NK-92 (cell line): ENCODE data around the gene TMEM182.

Experiments used
- DNase-seq: peaks from one replicate; lab custom pipeline; 2025; ENCODE audit not compliant: unreplicated experiment; lab: John Stamatoyannopoulos, UW

TMEM182 gene

DNA sequence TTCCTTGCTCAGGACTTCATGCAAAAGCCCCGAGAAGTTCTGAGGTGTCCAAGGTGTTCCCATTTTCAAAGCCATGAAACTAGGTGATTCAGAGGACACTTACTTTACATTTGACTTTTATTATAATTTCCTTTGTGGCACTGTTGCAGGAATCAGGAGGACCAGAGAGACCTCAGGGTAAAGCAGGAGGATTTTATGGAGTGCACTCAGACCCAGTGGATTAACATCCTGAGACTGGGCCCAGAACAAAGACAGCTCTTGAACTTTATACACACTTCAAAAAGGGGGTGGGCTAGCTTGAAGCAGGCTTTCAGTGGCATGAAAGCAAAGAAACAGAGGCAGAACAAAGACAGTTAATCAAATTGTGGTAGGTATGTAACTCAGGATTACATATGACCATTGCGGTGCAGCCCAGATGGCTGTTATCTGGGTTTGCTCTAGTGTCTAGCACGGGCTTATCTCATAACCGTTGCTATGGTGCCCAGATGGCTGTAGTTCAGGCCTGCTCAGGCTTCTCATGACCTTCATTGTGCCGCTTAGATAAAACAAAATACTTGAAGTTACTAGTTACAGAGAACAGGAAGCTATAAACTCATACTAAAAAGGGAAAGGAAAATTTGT lies 39.4 kb downstream of the TMEM182 start:
- no peak for DNase-seq

DNA sequence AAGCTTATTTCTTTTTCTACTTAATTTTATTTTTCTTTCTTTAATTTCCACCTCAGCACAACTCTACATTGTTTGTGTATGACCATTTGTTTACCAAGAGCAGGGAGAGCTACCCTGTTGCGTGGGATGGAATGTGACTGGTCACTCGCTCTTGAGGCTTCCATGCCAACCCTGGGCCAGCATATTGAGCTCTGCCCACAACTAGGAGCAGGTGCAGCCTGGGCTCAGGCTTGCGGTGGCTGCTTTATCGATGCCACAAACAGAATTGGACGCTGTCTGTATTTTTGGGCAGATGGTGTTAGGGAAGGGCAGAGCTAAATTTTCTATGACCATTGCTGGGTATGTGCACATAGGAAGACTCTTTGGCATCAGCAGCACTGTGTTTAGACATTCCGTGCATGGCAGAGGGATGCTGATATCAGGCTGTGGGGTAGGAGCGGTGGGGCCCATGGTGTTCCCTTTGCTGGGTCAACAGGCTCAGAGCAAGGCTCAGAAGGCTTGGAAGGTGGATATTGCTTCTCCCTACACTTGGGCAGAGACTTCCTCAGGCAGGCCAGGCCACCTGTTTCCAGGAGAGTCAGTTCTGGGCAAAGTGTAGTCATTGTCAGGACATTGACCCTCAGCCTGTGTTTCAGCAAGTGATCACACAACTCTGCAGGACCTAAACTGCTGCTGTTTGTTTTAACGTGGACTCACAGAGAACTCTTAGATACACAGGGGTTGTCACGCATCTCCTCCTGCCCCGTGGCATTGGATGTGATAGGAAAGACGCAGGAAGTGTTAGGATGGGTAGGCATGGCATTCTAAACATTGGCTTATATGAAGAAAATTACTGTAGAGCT lies 40.2 kb downstream of the TMEM182 start:
- no peak for DNase-seq

DNA sequence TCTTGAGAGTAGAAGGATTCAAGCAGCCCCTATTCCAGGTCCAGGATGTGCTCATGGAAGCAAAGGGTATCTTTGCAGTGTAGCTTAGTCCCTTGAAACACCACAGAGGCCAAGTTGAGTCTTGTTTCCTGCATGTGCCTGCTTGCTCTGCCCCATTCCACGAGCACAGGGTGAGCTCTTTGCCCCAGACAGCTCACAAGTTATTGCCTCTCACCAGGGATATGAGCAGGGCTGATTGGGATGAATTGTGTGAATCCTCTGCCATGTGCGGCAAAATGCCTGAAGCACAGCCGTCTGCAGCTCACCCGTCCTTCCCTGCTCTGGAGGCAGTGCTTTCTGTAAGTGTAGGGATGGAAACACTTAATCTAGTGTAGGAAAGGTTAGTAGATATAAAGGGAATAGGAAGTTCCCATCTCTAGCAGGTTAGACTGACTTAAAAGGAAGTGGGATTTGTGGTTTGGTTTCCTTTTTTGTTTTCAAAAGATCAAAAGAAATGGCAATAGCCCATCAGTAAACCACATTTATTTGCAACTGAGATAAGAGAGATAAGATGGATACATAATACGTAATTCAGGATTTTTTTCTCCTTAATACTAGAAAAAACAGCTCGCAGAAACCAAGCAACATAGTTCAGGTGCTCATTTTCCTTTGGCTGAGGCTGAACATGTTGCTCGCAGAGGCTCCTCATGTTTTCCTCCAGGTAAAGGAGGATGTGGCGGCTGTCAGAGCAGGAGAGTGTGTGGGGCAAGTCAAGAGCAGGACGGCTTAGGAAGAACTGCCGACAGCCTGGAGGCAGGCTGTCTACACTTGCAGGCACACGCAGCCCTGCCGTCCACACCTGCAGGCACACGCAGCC lies 41.4 kb downstream of the TMEM182 start:
- no peak for DNase-seq

DNA sequence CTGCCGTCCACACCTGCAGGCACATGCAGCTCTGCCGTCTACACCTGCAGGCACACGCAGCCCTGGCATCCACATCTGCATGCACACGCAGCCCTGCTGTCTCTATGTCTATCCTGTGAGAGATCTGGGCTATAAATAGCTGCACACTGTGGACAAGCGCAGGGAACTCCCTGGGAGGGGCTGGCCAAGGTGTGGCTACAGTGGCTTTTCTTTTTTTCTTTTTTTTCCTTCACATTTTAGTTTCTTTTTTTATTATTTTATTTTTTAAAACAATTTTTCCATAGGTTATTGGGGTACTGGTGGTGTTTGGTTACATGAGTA lies 42.0 kb downstream of the TMEM182 start:
- DNase-seq = no peak

DNA sequence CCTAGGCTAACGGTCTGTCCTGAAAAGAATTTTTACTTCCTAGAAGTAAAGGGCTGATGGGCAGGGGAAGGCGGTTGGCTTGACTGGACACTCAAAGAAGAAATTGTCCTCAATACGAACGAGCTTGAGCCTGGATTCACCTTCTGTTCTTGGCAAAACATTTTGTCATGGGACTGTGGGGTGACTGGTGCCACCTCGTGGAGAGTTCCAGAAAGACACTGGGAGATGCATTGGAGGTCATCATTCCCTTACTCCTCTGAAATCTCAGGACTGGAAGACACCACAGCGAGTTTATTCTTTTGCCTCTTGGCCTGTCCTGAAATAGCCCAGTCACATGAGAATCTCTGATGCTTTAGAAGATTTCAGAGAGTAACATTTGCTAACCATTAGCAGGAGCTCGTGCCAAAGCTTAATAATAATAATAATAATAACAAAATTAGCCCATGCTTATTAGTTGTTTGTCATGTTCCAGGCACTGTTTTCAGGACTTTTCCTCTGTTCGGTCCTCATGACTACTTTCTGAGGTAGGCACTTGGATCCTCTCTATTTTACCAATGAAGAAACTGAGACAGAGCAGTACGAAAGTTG lies 44.5 kb downstream of the TMEM182 start:
- no peak for DNase-seq

DNA sequence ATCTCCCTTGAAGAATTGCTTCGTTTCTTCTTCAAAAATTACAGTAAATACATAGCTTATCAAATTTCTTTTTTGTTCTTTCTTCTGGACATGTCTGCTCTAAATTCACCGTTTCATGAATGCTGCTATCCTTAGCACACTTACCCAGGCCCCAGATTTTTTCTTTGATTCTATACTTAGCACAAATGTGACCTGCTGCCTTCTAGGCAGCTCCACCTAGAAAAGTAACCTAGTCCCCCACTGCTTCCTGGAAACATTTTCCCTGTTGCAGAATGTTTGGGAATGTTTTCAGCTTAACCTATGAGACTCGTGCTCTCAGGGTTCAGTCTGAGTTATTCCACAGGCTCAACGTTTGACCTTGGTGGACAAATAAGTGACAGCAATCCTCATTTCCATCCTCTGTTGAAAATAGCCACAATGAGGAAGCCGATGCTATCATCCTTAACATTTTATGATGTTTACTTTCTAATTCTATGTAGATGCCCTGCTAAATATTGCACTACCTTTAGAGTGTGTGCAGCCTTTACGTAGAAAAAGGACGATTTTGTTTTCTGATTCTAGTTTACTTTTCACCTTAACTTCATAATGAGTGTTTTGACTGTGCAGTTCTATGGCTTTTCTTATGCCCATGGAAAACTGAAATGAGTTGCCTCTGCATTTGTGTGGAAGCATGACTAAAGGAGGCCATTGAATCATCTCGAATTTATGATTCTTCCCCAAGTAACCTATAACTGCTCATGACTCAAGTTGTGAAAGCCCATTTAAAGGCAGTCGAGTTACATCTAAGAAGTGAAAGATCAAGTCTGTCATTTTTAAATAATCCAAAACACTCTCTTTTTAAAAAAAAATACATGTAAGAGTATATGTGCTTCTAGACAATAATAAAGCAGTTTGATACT lies 47.7 kb downstream of the TMEM182 start:
- DNase-seq = no peak

DNA sequence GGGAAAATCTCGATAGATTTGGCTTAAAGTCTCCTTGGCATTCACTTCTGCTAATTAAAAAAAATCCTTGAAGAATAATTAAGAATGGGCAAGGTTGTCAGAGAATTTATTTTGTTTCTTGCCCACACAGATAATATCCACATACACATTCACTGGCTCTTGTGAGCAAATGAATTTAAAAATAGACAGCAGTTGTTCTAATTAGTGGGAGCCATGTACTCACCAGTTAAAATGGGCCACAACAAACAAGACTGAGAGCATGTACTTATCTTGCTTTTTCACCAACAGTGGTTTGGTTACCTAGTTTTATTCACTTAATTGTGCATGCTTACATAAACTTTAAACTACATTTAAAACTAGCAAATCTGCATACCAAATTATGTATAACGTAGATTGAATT lies 53.5 kb downstream of the TMEM182 start:
- no peak for DNase-seq

DNA sequence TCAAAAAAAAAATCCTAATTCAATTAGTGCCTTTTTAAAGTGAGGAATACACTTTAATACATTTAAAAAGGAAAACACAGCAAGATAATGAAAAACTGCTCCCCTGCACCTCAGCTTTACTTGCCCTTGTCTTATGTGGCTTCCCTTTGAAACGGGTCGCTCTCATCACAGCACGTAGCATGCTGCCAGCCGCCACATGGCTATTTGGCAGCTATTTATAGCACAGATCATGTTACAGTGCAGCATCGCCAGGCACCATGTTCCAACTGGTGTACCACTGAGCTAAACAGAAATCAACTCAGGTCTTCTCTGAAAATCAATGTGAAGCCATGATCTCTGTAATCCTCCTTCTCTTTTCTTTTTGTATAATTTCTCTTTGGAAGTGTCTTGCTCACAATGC lies 65.1 kb downstream of the TMEM182 start:
- DNase-seq = no peak

DNA sequence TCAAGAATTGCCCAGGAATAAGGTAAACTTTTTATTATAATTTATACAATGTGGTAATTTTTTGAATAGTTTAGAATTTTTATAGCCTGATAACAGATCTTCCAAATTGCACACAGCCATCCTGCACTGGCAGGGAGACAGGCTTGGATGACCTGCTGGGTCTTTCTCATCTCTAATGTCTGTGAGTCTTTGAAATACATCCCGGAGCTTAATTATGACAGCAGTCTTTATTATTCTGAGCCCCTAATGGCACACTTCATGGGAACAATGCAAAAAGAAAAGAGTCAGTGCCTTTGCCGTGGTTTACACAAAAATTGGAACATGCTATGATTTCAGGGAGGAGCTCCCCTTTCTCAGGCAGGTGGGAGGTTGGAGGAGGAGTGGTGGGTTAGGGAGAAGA lies 71.0 kb downstream of the TMEM182 start:
- DNase-seq = no peak

DNA sequence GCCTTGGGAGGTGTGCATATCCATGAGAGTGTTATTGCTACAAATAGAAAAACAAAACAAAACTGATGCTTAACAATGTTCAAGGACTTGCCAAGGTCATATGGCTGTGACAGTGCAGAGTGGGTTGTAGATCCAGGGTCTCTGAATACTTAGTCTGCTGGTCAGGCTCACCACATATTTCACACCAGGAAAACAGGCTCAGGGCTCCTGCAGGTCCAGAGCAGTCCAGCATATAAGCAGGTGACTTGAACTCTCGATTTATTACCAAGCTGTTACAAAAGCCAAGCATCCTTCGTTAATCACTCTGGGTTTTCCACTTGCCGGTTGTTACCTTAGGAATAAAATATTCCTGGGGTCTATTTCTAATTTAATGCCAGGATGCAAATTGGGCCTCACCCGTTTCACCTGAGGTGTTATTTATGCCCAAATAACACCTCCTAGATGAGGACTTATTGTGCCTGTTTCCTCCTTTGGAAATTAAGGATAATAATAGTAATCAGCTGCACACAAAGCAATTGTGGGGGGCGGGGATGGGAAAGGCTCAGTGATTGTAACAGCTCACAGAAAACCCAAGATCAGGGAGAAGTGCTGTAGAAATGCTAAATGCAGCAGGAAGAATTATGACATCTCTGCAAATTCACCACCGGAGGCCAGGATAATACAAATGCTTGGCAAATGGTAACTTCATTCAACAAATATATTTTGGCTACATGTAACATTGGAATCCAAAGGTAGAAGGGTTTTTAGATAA lies 72.9 kb downstream of the TMEM182 start:
- DNase-seq = no peak

DNA sequence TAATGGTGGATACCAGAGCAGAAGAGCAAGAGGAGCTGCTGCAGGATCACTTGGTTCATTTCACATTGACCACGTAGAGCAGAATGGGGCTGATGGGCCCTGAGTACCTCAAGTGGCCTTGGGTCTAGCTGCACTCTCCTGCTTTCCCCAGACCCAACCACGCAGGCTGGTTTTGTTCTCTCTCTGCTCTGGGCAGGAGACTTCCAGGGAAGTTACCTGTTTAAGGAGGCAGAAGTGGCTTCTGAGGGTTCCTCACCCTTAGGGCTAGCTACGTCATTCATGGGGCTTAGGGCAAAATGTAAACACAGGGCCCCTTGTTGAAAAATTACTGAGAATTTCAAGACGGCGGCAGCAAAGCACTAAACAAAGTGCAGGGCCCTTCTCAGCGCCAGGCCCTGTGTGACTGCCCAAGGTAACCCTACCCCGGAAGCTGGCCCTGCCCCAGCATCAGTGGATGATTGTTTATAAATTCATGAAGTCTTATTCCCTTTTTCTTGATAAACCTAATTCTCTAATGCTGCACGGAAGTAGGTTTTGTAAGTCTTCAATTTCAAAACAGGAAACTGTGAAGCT lies 75.9 kb downstream of the TMEM182 start:
- DNase-seq = no peak

DNA sequence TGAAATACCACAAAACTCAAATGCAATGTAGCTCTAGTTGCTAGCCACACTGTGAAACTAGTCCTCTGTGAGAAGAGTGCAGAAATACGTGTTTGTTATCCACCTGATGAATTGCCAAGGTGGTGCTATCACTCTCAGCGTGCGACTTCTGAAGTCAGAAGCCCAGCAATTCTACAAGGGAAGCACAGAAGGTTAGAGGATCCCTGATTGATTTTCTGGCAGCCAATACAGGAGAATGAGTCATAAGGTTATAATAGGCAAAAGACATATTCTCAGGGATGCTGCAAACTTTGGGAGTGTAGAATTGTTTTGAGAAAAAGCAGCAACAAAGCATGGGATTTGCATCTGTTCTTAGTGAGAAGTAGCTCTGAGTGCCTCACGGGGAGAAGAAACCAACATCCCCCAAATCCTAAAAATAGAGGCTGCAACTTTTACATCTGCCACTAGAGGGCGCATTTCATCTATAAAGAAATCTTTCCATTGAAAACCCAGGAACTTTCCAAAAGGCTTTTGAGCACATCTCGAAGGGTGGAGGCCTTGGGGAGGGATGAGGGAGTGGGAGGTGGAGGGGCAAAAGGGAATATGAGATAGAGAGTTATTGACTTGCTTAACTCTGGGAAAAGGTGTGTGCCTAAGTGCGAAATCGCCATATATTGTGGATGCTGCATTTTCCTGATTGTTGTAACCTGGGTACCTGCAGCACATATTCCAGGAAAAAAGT lies 78.0 kb downstream of the TMEM182 start:
- no peak for DNase-seq

DNA sequence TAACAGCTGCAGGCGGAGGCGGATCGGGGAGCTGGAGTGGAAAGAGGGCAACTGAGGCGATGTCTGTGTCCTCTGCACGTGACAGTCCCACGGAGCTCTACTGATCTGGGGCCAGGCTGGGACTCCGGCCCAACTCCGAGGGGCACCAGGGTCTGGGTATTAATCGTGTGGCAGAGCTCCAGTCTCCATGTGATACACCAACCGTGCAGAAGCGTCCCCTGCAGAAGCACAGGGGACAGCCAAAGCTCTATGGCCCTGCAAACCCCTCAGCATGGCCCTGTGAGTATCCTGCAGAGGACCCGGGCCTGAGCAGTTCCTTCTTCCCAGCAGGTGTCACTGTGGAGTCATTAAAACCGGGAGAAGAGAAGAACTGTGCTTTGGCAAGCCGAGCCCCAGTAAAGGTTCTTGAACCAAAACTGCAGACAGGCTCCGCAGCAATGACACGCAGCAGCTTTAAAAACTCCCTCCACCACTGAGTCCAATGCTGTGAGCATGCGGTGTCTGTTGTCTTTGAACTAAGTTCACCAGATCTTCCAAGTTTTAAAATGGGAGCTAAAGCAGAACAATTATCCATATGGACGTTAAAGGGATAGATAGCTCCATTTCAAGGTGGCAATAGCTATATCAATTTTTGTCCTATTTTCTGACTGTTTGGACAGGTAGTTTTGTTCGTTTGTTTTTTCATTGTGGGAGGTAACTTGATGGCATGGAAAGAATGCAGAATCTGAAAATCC lies 79.4 kb downstream of the TMEM182 start:
- no peak for DNase-seq

DNA sequence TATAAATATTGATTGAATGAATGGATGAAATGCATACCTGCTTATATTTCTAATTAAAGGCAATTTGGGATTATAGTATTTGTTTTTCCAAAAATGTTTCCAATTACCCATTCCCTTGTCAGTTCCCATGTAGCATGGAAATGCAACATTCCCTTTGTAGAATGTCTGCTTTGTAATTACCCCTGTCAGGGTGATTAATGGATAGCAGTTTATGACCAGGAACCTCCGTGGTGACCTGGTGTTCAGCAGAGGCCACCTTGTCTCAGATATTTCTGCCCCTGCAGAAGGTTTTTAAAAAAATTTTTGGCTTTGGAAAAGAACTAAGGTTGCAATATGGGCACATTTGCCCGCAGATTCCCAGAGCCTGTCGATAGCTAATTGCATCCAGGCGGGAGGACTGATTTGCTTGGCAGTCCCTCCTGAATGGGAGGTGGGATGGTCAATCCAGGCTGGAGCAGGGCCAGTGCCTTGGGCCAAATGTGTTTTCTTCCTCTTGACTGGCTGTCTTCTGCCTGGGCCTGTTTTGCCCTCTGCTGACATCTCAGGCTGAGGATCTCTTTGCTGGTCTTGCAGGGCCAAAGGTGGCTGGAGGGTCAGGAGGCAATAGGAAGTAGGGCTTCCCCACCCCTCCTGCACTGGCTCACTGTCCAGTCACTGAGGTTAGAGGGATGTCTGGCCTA lies 82.1 kb downstream of the TMEM182 start:
- no peak for DNase-seq

DNA sequence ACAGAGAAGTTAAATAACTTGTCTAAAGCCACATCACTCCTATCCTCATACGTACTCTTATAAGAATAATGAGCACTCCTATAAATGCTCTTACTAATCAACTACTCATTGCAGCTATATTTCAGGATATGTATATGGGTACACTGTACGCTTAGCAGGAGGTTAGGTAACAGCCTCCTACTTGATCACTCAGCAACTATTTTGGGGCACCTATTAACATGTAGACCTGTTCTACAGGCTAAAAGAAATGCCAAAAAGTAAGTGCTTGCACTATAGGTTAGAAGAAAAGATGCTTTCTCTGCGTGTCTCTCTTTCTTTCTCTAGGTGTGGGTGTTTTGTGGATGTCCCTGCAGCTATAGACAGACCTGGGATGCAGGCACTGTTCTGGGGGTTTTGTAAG lies 83.1 kb downstream of the TMEM182 start:
- DNase-seq = no peak

DNA sequence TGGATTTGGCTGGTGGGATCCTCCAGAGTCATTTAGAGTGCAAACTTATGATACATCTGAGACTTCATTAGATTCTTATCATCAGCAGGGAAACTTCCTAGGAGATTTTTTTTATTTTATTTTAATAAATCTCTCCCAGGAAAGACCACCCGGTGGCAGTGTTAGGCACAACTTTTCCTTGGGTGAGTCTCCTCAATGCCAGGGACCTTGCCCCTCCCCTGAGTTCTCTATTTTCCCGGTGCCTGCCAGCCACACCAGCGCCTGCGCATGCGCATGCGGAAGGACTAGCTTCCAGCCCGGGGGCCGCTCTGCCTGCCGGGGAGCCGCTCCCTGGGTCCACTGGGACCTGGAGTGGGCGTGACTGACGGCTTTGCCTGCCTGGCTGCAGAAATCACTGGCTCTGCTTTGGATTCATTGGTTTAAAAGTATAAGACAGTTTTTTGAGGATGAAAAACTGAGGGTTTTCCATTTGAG lies 86.6 kb downstream of the TMEM182 start:
- no peak for DNase-seq

DNA sequence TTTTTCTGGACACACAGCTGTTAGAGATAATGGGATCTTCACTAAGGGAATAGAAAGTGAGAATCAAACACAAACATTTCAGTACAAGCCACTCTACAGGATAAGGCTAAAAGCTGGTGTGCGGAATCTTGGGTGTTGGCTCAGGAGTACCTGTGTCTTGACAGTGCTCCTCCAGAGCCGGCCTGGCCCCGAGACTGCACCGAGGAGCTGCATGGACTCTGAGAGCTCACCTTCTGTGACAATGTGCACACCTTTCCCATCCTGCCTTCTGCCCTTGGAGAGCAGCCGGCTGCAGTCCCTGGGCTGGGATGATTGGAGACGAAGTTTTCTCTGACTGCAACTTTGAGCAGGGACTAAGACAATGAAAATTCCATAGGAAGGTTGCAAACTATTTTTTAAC lies 89.1 kb downstream of the TMEM182 start:
- DNase-seq = no peak

DNA sequence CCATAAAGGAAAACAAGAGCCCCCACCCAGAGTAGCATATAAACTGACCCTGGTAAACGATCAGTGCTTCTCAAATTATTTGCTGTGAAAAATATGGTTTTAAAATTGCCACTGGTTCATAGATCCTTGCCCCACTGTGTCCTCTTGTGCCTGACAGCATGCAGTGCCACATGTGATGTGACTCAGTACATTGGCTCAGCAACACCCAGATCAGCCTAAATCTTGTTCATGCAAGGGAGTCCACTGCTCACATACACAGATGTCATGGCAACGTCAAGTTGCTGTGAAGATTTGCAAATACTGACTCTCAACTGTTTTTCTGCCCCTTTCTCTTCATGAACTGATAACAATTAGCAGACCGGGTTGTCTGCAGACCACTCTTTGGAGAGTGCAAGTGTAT lies 91.0 kb downstream of the TMEM182 start:
- no peak for DNase-seq
